HG03060 (cell line): ENCODE results near the gene CHAT.

Source experiments
- ATAC-seq: cut with Tn5 transposase; IDR thresholded peaks from one replicate; pipeline ENCODE4 v1.9.1; 2021; ENCODE audit warnings: low read depth, moderate number of reproducible peaks; ENCODE audit not compliant: unreplicated experiment

The CHAT gene

DNA sequence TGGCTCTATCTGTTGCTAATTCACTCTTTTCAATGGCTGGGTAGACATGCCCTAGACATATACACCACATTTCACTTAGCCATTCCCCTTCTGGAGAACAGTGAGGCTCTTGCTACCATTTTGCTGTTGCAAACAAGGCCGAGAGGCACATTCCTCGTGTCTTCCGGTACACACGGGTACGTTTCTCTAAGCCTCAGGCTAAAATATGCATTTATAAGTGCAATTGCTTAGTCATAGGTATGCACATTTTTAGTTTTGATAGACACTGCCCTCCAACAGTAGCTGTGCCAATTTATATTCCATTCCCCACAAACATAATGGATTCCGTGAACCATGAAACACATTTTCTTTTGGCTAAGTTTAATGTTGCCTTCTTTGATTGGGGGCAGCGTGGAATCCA, 13.2 kb downstream of the CHAT start:
- ATAC-seq: no peak

DNA sequence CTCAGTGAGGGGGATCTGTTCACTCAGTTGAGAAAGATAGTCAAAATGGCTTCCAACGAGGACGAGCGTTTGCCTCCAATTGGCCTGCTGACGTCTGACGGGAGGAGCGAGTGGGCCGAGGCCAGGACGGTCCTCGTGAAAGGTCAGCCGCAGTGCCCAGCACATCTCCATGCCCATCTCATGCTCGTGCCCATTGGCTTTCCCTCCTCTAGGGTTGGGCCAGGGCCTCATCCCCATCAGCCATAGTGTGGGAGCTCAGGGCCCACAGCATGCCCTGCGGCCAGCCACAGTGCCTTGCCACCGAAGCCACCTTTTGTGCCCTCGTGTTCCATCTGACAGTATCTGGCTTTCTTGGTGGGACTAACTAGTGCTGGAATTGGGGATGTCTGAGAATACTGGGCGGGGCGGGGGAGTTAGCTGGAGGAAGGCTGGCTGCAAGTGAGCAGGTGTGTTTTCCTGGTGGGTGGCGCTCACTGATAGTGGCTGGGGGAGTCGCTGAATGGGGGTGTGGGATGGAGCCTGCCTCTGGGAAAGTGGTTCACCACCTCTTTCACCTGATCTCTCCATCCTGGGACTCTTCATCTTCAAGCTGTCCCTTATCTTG, 13.9 kb downstream of the CHAT start:
- no peak for ATAC-seq

DNA sequence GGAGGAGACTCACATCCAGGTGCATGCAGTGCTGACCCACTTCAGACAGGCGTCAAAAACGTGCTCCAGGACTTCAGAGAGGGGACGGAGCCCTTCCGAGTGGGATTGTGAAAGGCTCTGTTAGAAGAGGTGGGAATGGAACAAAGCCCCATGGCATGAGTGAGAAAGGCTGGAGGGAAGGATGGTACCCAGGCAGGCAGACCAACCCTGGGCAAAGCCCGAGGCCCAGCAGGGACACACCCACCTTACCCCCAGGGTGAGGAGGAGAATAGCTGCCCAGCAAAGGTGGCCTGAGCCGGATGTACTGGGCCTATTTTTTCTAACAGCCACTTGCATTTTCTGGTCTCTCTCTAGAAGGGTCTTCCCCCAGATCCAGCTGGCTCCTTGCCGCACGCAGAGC, 14.8 kb downstream of the CHAT start:
- no peak for ATAC-seq

DNA sequence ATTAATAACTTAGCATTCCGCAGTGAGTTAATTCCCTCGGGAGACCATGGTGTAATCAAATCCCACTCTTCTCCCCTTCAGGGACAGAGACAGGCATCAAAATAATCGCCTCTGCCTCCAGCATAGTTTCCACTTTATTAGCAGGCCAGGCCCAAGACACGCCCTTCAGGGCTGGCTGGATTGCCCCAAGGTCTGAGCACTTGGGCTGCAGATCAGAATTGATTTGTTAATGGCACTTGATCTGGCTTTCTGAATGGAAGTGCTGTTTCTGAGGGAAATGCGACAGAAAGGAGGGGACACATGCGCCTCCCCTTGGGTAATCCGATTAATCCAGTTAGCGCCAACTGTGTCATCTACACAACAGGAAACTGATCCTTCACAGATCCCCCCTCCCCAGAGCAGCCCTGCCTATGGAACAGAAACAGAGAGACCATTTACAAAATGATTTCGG, 15.6 kb downstream of the CHAT start:
- no peak for ATAC-seq

DNA sequence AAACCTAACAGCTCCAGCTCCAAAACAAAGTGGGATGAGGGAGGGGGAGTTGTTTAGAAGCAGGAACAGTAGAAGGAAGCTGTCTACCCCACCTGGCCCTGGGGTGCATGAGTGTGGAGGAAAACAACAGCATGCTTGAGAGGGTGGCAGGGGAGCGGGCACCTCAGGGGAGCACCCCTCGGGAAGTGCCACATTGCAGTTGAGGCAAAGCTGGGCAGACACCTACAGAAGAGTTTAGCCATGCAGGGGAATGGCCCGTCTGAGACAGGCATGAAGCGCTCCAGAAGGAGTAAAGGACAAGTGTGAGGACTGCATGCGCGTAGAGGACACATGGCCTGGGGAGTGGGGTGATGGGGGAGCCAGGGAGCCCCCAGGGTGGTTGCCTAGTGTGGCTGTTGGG, 18.1 kb downstream of the CHAT start:
- no peak for ATAC-seq

DNA sequence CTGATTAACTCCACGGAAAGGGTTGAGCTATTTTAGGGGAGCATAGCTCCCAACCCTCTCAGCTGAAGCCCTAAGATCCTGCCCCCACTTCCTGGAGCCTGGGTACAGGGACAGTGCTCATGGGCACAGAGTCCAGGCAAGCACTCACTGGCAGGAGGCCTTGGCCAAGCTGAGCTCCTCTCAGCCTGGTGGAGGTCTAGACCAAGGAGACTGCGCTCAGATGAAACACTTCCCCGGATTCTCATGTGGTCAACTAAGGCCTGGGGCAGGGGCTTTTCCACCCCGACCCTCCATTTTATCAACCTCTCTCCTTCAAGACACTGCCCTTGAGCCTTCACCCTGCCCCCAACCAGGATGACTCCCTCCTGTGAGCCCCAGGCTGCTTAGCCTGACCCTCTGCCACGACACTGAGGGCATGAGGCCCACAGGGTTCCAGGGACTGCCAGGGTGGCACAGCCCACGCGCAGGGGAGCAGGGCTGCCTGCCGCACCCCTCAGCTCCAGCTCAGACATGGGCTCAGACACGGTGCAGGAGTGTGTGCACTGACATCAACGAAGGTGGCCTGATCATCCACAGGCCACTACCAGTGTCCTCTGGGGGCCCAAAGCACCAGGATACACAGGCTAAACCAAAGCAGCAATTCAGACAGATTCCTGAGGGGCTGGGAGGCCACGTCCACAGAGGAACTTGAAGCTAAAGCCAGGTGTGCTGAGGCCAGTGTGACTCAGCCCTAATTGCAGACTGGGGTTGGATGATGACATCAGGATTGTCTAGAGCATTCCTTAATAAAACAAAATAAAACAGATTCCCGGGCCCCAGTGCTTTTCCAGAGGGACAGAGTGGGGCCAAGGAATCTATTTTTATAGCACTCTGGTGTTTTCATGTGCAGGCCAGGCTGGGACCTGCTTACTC, 18.8 kb downstream of the CHAT start:
- ATAC-seq: no peak

DNA sequence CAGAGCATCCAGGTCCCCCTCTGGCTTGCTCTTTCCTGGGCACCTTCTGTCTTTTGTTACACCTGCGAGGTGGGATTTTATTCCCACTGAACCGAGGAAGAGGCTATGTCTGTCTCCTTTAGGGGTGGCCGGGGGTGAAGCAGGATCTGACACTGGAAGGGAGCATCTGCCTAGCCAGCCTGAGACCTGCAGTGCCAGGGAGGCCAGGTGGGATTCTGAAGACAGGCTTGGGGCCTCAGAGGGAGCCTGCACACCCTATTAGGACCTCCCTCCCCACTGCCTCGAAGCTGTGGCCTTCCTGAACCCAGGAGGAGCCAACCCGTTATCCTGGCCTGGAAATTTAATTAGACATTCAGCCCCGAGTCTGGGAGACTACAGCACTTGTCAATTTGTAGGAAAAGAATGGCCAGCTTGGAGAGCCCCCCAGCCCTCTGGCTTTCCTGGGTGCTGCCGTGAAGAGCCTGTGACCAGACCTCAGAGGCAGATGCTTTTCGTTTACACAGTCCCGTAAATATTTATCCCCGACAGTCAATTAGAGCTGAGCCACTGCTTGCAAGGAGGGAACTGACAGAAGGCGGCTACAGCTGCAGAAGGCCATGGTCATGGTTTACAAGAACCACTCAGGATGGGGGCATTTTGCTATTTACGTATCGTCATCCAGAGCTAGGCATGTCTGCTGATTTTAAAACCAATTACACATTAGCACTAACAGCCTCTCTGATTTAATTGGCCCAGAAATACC, 19.7 kb downstream of the CHAT start:
- no peak for ATAC-seq

DNA sequence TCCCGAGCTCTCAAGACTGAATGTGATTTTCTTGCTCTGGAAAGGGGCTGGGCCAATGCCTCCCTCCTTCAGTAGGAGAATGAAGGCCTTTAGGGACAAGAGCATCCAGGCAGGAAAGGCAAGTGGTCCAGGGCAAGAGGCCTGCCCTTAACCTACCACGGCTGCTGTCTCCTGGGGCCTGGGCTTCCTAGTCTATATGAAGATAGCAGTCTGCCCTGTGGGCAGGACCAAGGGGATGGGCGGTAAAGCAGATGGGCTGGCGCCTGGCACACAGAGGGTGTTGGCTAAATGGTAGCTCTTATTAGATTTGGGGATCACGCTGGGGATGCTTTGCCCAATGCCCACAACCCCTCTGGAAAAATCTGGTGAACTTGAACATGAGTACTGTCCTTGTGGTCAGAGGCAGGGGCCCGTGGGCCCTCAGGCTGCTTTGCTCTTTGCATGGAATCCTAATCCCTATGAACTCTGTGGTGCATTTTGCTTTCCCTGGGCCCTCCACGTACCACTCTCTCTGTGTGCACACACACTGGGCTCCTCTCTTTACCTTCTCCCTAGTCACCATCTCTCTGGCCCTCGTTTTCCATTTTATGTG, 20.3 kb downstream of the CHAT start:
- ATAC-seq: no peak

DNA sequence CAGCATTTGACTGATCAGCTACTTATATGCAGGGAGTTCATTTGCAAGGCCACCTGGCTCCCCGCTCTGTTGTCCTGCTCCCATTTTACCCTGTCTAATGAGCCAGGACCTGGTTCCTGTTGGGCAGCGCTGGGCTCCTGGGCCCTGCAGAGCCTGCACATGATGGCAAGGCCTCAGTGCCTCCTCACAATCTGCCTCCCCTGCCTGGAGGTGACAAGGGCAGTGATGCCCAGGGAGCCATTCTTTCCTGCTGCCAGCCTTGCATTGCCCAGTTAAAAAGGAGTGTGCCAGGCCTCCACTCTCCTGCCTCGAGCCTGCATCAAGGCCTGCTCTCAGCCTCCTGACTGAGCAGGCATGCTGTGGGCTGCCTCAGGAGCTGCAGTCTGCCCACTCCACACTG, 28.5 kb downstream of the CHAT start:
- no peak for ATAC-seq

DNA sequence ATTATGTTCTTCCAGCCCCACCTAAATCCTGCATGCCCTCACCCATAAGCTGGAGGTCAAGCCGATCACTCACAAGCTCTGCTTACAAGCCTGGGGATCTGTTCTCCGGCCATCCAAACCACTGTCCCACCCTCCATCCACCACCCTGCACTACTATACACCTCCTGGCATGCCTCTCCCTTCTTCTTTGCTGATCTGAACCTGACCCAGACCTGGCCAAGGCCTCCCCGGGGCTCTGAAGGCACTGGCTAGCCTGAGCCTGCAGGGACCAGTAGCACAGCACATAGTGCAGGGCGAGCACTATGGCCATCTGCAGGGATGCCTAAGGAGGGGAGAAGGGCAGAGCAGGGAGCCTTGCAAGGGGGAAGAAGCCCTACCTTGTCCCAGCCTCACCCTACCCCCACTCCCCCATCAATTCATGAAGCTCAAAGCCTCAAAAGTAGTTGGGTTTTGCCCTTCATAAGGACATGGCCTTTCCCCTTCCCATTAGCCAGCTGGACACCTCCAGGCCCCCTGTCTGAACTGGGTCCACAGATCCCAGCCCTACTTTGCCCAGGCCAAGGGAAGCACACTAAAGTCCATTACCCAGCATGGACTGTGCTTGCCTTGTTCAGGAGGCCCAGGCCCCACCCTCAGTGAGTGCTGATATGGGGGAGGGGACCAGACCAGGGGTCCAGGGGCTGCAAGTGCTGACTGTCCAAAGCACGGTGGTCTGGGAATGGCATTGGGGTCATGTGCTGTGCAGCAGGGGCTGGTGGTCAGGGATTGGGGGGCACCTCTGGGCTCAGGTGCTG, 29.6 kb downstream of the CHAT start:
- no peak for ATAC-seq

DNA sequence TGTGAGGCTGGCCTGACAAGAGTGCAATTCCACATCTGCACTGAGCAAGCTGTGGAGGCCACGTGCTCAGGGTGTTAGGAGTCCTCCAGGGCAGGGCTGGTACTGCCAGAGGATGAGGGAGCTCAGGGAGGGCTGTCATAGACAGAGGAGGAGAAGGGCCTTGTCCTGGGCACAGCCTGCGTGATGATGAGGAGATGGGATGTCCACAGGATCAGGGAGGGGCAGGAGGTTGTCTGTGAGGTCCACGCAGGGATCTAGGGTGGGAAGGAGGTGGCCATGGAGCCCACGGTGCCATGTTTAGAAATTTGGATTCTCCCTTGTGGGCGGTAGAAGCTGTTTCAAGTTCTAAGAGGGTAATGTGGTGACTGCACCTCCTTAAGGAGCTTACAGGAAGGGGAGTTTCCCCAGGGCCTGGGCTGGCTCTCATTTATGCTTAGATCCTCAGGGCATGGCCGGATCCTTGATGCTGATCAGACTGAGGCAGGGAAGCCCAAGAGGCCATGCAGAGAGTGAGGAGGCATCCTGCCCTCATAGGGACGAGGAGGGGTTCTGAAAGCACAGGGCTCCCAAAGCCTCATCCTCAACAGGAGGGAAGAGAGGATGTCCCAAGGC, 30.3 kb downstream of the CHAT start:
- no peak for ATAC-seq

DNA sequence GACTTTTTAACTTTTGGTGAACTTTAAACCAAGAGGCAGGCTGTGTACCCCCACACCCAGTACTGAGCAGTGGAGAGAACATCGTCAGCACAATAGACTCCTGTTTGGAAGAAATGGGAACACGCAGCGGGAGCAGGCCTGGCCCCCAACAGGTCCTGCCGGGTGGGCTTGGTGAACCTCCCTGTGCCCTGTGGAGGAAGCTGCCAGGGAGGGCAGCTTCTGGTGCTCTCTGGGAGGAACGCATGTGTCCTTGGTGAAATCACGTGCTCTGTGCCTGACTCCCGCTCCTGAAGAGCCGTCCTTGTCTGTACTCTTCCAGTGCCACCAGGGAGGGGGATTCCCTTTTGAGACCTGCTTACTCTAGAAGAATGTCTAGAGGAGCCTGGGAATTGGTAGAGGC, 31.6 kb downstream of the CHAT start:
- no peak for ATAC-seq

DNA sequence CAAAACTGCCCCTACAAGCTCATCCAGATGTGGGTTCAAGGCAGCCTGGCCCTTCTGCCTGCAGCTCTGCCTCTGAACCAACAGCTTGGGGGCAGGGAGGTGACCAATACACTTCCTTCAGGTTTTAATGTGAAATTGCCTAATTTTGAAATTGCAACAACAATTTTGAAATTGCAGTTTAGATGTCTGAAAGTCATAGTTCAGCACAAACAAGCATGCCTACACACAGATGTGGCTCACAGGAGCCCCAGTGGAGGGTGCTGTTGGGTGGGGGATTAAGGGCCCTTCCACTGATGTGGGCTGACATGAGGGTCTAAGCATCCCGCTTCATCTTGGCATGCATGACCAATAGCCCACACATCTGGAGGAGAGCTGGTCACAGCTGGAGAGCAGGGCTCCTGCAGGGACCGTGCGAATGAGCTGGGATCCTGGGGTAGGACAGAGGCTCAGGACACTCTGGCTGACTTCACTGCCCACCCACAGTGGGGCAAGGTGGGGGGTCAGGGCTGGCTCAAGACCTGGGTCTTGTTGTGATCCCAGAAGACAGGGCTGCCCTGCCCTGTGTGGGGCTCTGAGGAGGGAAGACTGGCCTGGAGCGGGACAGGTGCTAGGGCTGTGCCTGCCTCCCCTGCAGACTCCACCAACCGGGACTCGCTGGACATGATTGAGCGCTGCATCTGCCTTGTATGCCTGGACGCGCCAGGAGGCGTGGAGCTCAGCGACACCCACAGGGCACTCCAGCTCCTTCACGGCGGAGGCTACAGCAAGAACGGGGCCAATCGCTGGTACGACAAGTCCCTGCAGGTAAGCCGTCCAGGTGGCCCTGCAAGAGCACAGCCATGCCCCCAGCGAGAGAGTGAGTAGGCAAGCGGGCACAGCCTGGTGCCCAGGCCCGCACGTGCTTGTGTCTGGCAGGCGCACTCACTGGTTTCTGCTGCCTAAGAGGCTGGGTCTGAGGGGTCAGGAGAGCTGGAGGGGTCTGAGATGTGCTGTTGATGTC, 32.3 kb downstream of the CHAT start:
- ATAC-seq: no peak

DNA sequence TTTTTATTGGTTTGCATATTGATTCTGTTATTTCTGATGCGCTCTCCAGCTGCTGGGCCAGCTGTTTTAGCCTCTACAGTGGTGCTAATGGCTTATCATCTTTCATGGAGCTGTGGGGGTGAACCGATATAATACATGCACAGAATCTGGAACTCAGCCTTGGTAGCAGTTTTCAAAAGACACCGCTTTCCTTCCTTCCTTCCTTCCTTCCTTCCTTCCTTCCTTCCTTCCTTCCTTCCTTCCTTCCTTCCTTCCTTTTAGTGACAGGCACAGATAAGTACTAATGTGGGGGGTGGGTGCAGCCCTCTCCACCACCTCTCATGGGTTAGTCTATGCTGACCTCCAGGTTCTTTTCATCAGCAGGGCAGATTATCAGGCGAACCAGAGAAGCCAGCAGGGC, 33.7 kb downstream of the CHAT start:
- no peak for ATAC-seq

DNA sequence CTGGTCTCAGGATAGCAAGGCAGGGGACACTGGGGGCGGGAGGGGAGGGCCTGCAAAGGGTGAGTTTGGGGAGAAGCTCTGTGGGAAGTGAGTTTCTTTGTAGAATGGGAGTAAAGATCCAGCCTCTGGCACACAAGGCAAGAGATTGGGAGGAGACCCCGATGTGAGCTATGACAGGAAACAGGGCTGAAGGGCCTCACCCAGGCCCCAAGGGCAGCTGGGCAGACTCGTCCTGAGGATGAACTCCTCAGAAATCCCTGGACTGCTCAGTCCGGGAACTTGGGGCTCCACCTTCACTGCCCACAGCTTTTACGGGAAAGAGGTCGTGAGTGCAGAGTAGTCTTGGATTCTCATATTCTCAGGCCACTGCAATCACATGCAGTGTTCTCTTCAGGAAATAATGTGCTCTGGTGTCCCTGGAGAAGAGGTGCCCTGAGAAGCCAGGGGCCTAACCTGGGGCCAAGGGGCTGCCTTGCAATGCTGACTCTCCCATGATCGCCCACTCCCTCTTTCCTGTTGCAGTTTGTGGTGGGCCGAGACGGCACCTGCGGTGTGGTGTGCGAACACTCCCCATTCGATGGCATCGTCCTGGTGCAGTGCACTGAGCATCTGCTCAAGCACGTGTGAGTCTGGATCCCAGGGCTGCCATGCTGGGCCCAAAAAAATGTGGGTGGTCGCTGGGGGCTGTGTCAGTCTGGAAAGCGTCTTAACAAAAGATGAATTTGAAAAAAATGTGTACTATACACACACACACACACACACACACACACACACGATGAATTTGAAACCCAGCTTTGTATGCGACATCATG, 34.4 kb downstream of the CHAT start:
- ATAC-seq: no peak

DNA sequence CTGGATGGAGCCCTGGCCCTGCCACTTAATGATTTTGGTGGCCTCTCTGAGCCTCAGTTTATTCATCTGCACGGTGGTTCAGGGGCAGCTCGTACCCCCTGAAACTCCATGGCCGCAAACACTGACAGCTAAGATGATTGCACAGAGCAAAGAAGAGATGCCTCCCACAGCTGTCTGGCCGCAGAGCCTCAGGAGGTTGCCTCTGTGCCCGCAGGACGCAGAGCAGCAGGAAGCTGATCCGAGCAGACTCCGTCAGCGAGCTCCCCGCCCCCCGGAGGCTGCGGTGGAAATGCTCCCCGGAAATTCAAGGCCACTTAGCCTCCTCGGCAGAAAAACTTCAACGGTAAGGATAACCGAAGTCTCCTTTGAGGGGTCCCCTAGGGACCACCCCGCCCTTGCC, 35.5 kb downstream of the CHAT start:
- ATAC-seq: no peak

DNA sequence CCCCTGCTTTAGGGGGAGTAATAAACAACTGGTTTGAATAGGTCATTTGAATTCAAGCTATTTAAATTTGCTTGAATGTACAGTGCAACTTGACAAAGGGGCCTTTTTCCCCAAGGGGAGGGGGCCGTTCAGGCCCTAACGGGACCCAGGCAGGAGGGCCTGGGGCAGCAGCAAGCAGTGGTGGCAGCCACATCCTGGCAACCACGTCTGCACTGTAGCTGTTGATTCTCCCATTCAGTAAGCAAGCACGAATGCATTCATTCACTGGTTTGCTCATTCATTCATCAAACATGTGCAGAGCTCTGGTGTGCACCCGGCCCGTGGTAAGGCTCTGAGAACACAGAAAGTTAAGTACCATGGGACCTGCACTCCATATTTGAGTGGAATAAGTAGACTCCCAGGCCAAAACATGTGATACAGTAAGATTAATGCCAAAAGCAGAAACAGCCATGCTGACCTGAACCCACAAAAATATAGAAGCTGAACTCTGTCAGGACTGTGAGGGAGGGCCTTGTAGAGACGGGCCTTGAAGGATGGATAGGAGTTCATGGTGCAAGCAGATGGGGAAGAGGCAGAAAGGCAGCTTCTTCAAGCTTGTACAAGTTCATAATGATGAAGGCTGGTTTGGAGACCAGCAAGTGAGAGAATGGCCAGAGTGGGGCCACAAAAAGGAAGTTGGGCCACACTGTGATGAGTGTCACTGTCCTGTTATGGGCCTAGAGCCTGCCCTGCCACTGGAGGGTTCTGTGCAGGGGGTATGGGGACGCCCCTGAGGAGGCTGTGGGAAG, 36.3 kb downstream of the CHAT start:
- ATAC-seq: no peak
